Smooth muscle cell (in vitro differentiated cells): Measurements from ENCODE around the gene SYNJ2. TPM values are rescaled to one million over a fixed set of nuclear protein-coding genes. Genes with fewer than 3 reads are reported as not detected.
A peak's percentile ranks its signal among the peaks of the same experiment; 100 is the strongest.

Experiments used
- DNase-seq: peaks from one replicate; lab custom pipeline; 2025; ENCODE audit not compliant: unreplicated experiment; lab: John Stamatoyannopoulos, UW
- H2AFZ ChIP-seq: fragments of 200-600 bp; sonication (generic); 2 replicates; pipeline ENCODE4 v1.6.0; 2016; ENCODE audit warnings: antibody characterized with exemption, low read depth, mild to moderate bottlenecking
- H3F3A ChIP-seq: fragments of 200-600 bp; sonication (generic); 2 replicates; pipeline ENCODE4 v1.6.0; 2017; ENCODE audit warnings: antibody characterized with exemption, low read depth
- H3K27ac ChIP-seq: fragments of 200-600 bp; sonication (generic); 2 replicates; pipeline ENCODE4 v1.5.1; 2016; ENCODE audit warnings: low read depth, mild to moderate bottlenecking
- H3K27me3 ChIP-seq: fragments of 200-600 bp; sonication (generic); 2 replicates; pipeline ENCODE4 v1.6.1; 2016; ENCODE audit warnings: low read depth, mild to moderate bottlenecking
- H3K36me3 ChIP-seq: fragments of 200-600 bp; sonication (generic); 2 replicates; pipeline ENCODE4 v1.5.1; 2016; ENCODE audit warnings: low read depth
- H3K4me1 ChIP-seq: fragments of 200-600 bp; sonication (generic); 2 replicates; pipeline ENCODE4 v1.5.1; 2016; ENCODE audit warnings: low read depth
- H3K4me2 ChIP-seq: fragments of 200-600 bp; sonication (generic); 2 replicates; pipeline ENCODE4 v1.6.0; 2016; ENCODE audit warnings: mild to moderate bottlenecking
- H3K4me3 ChIP-seq: fragments of 200-600 bp; sonication (generic); 2 replicates; pipeline ENCODE4 v1.5.1; 2016; ENCODE audit warnings: mild to moderate bottlenecking
- H3K79me2 ChIP-seq: fragments of 200-600 bp; sonication (generic); 2 replicates; pipeline ENCODE4 v1.6.0; 2016; ENCODE audit warnings: low read depth, mild to moderate bottlenecking
- H3K9ac ChIP-seq: fragments of 200-600 bp; sonication (generic); 2 replicates; pipeline ENCODE4 v1.6.0; 2016; ENCODE audit warnings: low read depth
- H3K9me3 ChIP-seq: fragments of 200-600 bp; sonication (generic); replicated peaks from 2 replicates; pipeline ENCODE4 v1.5.1; 2016; ENCODE audit warnings: low read depth
- H4K20me1 ChIP-seq: fragments of 200-600 bp; sonication (generic); 2 replicates; pipeline ENCODE4 v1.6.0; 2016; ENCODE audit warnings: low read depth
- WGBS: methylation state at CpG from one replicate; pipeline ENCODE4 v1.1.7; 2016; ENCODE audit warnings: low lambda C conversion rate; 5-methylcytosine and 5-hydroxymethylcytosine counted together
- polyA plus RNA-seq: library from polyadenylated mRNA; unstranded; fragments of >200 nt; fragmentation: Nextera tagmentation; extraction: Ambion mirVana; gene quantifications from 2 replicates; pipeline ENCODE4 v1.2.1, GENCODE V29; 2016
- total RNA-seq: library from RNA; depleted of rRNA; stranded (reverse); fragments of >200 nt; gene quantifications from 2 replicates; pipeline ENCODE4 v1.2.3, GENCODE V29; 2014
- TF ChIP-seq, protein P1 (sequence below): fragments of 200-600 bp; sonication (generic); IDR thresholded peaks from 2 replicates; pipeline ENCODE4 v1.5.1; 2017; ENCODE audit warnings: borderline replicate concordance, mild to moderate bottlenecking, antibody characterized with exemption; ENCODE audit not compliant: insufficient read depth, poor library complexity, severe bottlenecking

SYNJ2 gene
- total and polyA plus RNA-seq, 2 experiments from 2014 or later, result 6.0 to 6.1 TPM

DNA sequence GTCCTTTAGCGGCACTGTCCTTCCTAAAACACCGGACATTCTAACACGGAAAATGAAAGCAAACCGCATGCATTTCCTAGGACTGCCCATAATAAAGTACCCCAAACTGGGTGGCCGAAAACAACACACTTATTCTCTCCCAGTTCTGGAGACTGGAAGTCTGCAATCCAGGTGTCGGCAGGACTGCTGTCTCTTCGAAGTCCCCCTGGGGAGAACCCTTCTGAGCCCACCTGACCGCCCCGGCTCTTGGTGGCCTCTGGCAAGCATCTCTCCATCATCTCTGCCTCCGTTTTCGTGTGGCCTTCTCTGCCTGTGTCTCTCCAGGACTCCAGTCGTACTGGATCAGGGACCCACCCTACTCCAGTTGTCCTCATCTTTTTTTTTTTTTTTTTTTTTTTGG is 55.4 kb downstream of the SYNJ2 start:
- Histone ChIP-seq H3K27me3 (no peaks in the 10 kb centered on the region), H4K20me1 (no peaks in the 10 kb centered on the region), H3K36me3 (peaks cover 8% of the 10 kb centered on the region), H3K27ac (no peak overlapping the region), H3F3A (peaks cover 22% of the 10 kb centered on the region), H3K9me3 (no peaks in the 10 kb centered on the region), H2AFZ (no peak overlapping the region), H3K4me3 (no peak overlapping the region), H3K4me2 (no peak overlapping the region), H3K4me1 (peaks cover 27% of the 10 kb centered on the region), H3K9ac (no peak overlapping the region), H3K79me2 (peaks cover 4% of the 10 kb centered on the region)
- DNase-seq, result no peak
- 97% methylated on average over 12 of the region's 12 CpGs for WGBS
- TF ChIP-seq, protein P1, sequence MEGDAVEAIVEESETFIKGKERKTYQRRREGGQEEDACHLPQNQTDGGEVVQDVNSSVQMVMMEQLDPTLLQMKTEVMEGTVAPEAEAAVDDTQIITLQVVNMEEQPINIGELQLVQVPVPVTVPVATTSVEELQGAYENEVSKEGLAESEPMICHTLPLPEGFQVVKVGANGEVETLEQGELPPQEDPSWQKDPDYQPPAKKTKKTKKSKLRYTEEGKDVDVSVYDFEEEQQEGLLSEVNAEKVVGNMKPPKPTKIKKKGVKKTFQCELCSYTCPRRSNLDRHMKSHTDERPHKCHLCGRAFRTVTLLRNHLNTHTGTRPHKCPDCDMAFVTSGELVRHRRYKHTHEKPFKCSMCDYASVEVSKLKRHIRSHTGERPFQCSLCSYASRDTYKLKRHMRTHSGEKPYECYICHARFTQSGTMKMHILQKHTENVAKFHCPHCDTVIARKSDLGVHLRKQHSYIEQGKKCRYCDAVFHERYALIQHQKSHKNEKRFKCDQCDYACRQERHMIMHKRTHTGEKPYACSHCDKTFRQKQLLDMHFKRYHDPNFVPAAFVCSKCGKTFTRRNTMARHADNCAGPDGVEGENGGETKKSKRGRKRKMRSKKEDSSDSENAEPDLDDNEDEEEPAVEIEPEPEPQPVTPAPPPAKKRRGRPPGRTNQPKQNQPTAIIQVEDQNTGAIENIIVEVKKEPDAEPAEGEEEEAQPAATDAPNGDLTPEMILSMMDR, result no peak

DNA sequence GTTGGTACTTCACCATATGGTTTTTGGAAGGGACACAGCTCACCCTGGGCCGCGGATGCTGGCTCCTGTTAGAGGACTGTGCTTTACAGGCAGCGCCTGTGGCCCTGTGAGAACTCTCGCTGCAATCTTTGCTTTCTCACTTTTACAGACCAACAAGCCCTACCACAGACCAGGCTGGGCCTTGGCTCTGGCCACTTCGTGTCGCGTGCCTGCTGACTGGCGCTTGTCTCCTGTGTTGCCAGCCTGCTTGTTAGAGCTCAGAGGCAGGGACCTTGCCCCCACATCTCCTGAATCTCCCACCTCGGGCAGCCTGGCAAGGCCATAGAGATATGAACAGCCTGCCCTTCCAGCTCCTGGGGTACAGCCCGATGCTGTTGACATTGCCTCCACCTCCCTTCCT is 56.1 kb downstream of the SYNJ2 start:
- Histone ChIP-seq H3K4me1 (peaks cover 33% of the 10 kb centered on the region), H3K4me2 (no peak overlapping the region), H3K9me3 (no peaks in the 10 kb centered on the region), H3K9ac (no peak overlapping the region), H4K20me1 (no peaks in the 10 kb centered on the region), H3K27ac (no peak overlapping the region), H3F3A (peaks cover 24% of the 10 kb centered on the region), H3K79me2 (peaks cover 4% of the 10 kb centered on the region), H2AFZ (no peak overlapping the region), H3K27me3 (no peaks in the 10 kb centered on the region), H3K4me3 (no peak overlapping the region), H3K36me3 (peaks cover 8% of the 10 kb centered on the region)
- TF ChIP-seq, protein P1, result no peak
- no peak for DNase-seq
- WGBS, result 89% methylated on average over 10 of the region's 10 CpGs

DNA sequence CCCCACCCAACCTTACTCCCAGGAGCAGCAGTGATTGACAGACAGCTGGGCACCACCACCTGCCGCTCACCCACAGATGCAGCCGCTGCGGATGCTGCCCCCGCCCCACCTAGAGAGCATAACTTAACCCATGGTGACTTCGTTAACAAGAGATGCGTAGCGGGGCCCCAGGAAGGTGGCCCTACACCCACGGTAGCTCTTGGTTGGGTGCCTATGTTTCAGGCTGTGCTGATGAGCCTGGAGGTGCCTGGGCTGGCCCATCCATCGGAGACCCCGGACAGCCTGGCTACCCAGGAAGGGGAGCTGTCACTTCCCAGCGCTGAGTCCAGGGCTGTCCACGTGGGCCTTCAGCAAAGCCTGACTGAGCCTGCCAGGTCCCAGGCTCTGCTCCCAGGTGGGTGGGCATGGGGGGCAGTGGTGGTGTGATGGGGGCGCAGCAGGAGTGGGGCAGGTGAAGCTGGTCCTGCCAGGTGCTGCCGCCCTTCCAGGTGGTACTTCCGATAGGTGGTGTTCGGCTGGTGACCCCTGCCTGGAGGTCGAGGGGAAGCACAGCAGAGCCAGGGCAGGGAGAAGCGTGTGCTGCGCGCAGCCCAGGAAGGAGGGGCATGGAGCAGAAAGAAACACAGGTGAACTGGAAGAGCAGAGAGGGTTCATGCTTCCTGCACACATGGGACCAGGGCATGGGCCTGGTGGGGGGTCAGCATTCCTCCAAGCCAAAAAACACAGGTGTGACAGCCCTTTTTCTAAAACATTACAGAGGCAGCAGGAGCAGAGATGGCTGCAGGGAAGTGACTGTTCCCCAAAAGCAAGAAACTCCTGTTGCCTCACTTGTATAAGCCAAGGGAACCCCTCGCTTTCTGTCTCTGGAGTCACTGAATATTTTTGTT is 56.9 kb downstream of the SYNJ2 start:
- 97% methylated on average over 20 of the region's 21 CpGs for WGBS
- H3K36me3 ChIP-seq, result peaks cover 8% of the 10 kb centered on the region
- H3K27ac ChIP-seq, result peak overlapping the region; percentile 81
- no peaks in the 10 kb centered on the region for H3K9me3 ChIP-seq
- no peaks in the 10 kb centered on the region for H3K27me3 ChIP-seq
- H3K9ac ChIP-seq, result no peak overlapping the region
- H2AFZ ChIP-seq, result no peak overlapping the region
- H3K4me1 ChIP-seq, result peaks cover 36% of the 10 kb centered on the region
- peaks cover 4% of the 10 kb centered on the region for H3K79me2 ChIP-seq
- peak overlapping the region; percentile 50 for H3K4me2 ChIP-seq
- TF ChIP-seq, protein P1, result no peak
- DNase-seq, result no peak
- H3F3A ChIP-seq, result peaks cover 31% of the 10 kb centered on the region
- no peak overlapping the region for H3K4me3 ChIP-seq
- H4K20me1 ChIP-seq, result no peaks in the 10 kb centered on the region
